Hepatocyte (in vitro differentiated cells): ENCODE data around the gene UQCC2. TPM values are rescaled to one million over a fixed set of nuclear protein-coding genes. Genes with fewer than 3 reads are reported as not detected.

Experiments
- DNase-seq: peaks from one replicate; pipeline ENCODE4 v3.0.0-alpha.2; 2016; ENCODE audit warnings: low spot score
- H2AFZ ChIP-seq: fragments of 200-600 bp; sonication (generic); 2 replicates; pipeline ENCODE4 v1.6.0; 2016; ENCODE audit warnings: antibody characterized with exemption, mild to moderate bottlenecking
- H3K27ac ChIP-seq: fragments of 200-600 bp; sonication (generic); 2 replicates; pipeline ENCODE4 v1.5.1; 2016; ENCODE audit warnings: mild to moderate bottlenecking
- H3K27me3 ChIP-seq: fragments of 200-600 bp; sonication (generic); 2 replicates; pipeline ENCODE4 v1.6.1; 2016
- H3K36me3 ChIP-seq: fragments of 200-600 bp; sonication (generic); replicated peaks from 2 replicates; pipeline ENCODE4 v1.5.1; 2016; ENCODE audit warnings: low read depth; ENCODE audit not compliant: insufficient read depth
- H3K4me1 ChIP-seq: fragments of 200-600 bp; sonication (generic); 2 replicates; pipeline ENCODE4 v1.5.1; 2016; ENCODE audit warnings: mild to moderate bottlenecking, moderate library complexity; ENCODE audit not compliant: insufficient read depth
- H3K4me2 ChIP-seq: fragments of 200-600 bp; sonication (generic); 2 replicates; pipeline ENCODE4 v1.6.0; 2016
- H3K4me3 ChIP-seq: fragments of 200-600 bp; sonication (generic); 2 replicates; pipeline ENCODE4 v1.5.1; 2016; ENCODE audit warnings: mild to moderate bottlenecking
- H3K79me2 ChIP-seq: fragments of 200-600 bp; sonication (generic); 2 replicates; pipeline ENCODE4 v1.6.0; 2017; ENCODE audit warnings: mild to moderate bottlenecking
- H3K9me2 ChIP-seq: fragments of 200-600 bp; sonication (generic); replicated peaks from 2 replicates; pipeline ENCODE4 v1.6.0; 2017; ENCODE audit warnings: mild to moderate bottlenecking; ENCODE audit not compliant: insufficient read depth
- H3K9me3 ChIP-seq: fragments of 200-600 bp; sonication (generic); 2 replicates; pipeline ENCODE4 v1.5.1; 2016; ENCODE audit warnings: low read depth, mild to moderate bottlenecking
- H4K20me1 ChIP-seq: fragments of 200-600 bp; sonication (generic); 2 replicates; pipeline ENCODE4 v1.6.0; 2016; ENCODE audit warnings: mild to moderate bottlenecking; ENCODE audit not compliant: insufficient read depth, poor library complexity, severe bottlenecking
- EZH2 ChIP-seq: fragments of 200-600 bp; sonication (generic); IDR thresholded peaks from 2 replicates; pipeline ENCODE4 v1.6.1; 2016; ENCODE audit warnings: antibody characterized with exemption, mild to moderate bottlenecking, borderline replicate concordance
- EZH2phosphoT487 ChIP-seq: fragments of 200-600 bp; sonication (generic); IDR thresholded peaks from one replicate; pipeline ENCODE4 v1.6.1; 2018; ENCODE audit warnings: antibody characterized with exemption, mild to moderate bottlenecking, low read depth, moderate library complexity; ENCODE audit not compliant: unreplicated experiment, severe bottlenecking
- WGBS: methylation state at CpG from one replicate; pipeline ENCODE4 v1.1.6; 2016; ENCODE audit warnings: low lambda C conversion rate; ENCODE audit errors: missing lambda C conversion rate; 5-methylcytosine and 5-hydroxymethylcytosine counted together
- polyA plus RNA-seq: library from polyadenylated mRNA; unstranded; fragments of >200 nt; fragmentation: Nextera tagmentation; extraction: Ambion mirVana; gene quantifications from 2 replicates; pipeline ENCODE4 v1.2.1, GENCODE V29; 2016
- total RNA-seq: library from RNA; depleted of rRNA; stranded (reverse); fragments of >200 nt; gene quantifications from 2 replicates; pipeline ENCODE4 v1.2.3, GENCODE V29; 2014
- TF ChIP-seq, protein P1 (sequence below): fragments of 200-600 bp; sonication (generic); IDR thresholded peaks from 2 replicates; pipeline ENCODE4 v1.5.1; 2016; ENCODE audit warnings: antibody characterized with exemption, mild to moderate bottlenecking; ENCODE audit not compliant: poor library complexity

The UQCC2 gene
- total and polyA plus RNA-seq, 2 experiments from 2014 or later, result 44.7 to 151 TPM

GRCh38 chr6:33668328-33668727 is 43.2 kb downstream of the UQCC2 start:
- H3K79me2 ChIP-seq, result no peaks in the 10 kb centered on the region
- H3K4me3 ChIP-seq, result no peak overlapping the region
- peak overlapping the region; percentile 34 for H3K27ac ChIP-seq
- H3K9me3 ChIP-seq, result no peaks in the 10 kb centered on the region
- no peak overlapping the region for H2AFZ ChIP-seq
- H3K9me2 ChIP-seq, result no peaks in the 10 kb centered on the region
- TF ChIP-seq EZH2 (no peak), EZH2phosphoT487 (no peak)
- TF ChIP-seq, protein P1, sequence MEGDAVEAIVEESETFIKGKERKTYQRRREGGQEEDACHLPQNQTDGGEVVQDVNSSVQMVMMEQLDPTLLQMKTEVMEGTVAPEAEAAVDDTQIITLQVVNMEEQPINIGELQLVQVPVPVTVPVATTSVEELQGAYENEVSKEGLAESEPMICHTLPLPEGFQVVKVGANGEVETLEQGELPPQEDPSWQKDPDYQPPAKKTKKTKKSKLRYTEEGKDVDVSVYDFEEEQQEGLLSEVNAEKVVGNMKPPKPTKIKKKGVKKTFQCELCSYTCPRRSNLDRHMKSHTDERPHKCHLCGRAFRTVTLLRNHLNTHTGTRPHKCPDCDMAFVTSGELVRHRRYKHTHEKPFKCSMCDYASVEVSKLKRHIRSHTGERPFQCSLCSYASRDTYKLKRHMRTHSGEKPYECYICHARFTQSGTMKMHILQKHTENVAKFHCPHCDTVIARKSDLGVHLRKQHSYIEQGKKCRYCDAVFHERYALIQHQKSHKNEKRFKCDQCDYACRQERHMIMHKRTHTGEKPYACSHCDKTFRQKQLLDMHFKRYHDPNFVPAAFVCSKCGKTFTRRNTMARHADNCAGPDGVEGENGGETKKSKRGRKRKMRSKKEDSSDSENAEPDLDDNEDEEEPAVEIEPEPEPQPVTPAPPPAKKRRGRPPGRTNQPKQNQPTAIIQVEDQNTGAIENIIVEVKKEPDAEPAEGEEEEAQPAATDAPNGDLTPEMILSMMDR, result no peak
- no peaks in the 10 kb centered on the region for H3K4me1 ChIP-seq
- DNase-seq, result no peak
- WGBS, result 97% methylated on average over 8 of the region's 8 CpGs
- H3K27me3 ChIP-seq, result no peaks in the 10 kb centered on the region
- no peak overlapping the region for H3K4me2 ChIP-seq
- no peaks in the 10 kb centered on the region for H4K20me1 ChIP-seq
- no peaks in the 10 kb centered on the region for H3K36me3 ChIP-seq

- no peak overlapping the region for H3K27ac ChIP-seq
- H4K20me1 ChIP-seq, result no peaks in the 10 kb centered on the region
- no peak for TF ChIP-seq EZH2
- TF ChIP-seq, protein P1, result no peak
- TF ChIP-seq EZH2phosphoT487, result no peak
- no peak overlapping the region for H3K4me2 ChIP-seq
- H3K4me3 ChIP-seq, result no peak overlapping the region
- no peaks in the 10 kb centered on the region for H3K4me1 ChIP-seq
- no peak overlapping the region for H2AFZ ChIP-seq
- DNase-seq, result no peak
- H3K9me3 ChIP-seq, result no peaks in the 10 kb centered on the region
- H3K9me2 ChIP-seq, result no peaks in the 10 kb centered on the region
- 97% methylated on average over 11 of the region's 11 CpGs for WGBS
- no peaks in the 10 kb centered on the region for H3K79me2 ChIP-seq
- no peaks in the 10 kb centered on the region for H3K36me3 ChIP-seq
- H3K27me3 ChIP-seq, result no peaks in the 10 kb centered on the region
These were observed 43.7 kb downstream of the UQCC2 start for GRCh38 chr6:33667776-33668175.

- H2AFZ ChIP-seq, result no peak overlapping the region
- DNase-seq, result no peak
- H3K9me3 ChIP-seq, result no peaks in the 10 kb centered on the region
- H4K20me1 ChIP-seq, result no peaks in the 10 kb centered on the region
- WGBS, result 97% methylated on average over 16 of the region's 16 CpGs
- H3K36me3 ChIP-seq, result no peaks in the 10 kb centered on the region
- no peak overlapping the region for H3K4me2 ChIP-seq
- no peaks in the 10 kb centered on the region for H3K9me2 ChIP-seq
- TF ChIP-seq, protein P1, result no peak
- TF ChIP-seq EZH2phosphoT487 (no peak), EZH2 (no peak)
- H3K79me2 ChIP-seq, result no peaks in the 10 kb centered on the region
- no peak overlapping the region for H3K4me3 ChIP-seq
- no peak overlapping the region for H3K27ac ChIP-seq
- H3K27me3 ChIP-seq, result no peaks in the 10 kb centered on the region
- H3K4me1 ChIP-seq, result no peaks in the 10 kb centered on the region
These were observed 44.4 kb downstream of the UQCC2 start for GRCh38 chr6:33667072-33667471.

GRCh38 chr6:33665957-33666356 is 45.5 kb downstream of the UQCC2 start:
- Histone ChIP-seq H3K27me3 (no peaks in the 10 kb centered on the region), H3K27ac (no peak overlapping the region), H4K20me1 (no peaks in the 10 kb centered on the region), H2AFZ (no peak overlapping the region), H3K4me1 (no peaks in the 10 kb centered on the region), H3K9me2 (no peaks in the 10 kb centered on the region), H3K4me3 (no peak overlapping the region), H3K4me2 (no peak overlapping the region), H3K36me3 (no peaks in the 10 kb centered on the region), H3K79me2 (no peaks in the 10 kb centered on the region), H3K9me3 (no peaks in the 10 kb centered on the region)
- WGBS, result 88% methylated on average over 13 of the region's 13 CpGs
- TF ChIP-seq EZH2, result no peak
- TF ChIP-seq, protein P1, result no peak
- no peak for TF ChIP-seq EZH2phosphoT487
- DNase-seq, result no peak
